LoVo (cell line): ENCODE measurements around the gene PRRT1.
"Not testable (repeated sequence)": the region's sequence is repeated elsewhere in the genome, so short reads cannot be mapped to it uniquely, and the experiment has no call there.

Experiments used
- DNase-seq: peaks from one replicate; pipeline ENCODE4 v3.0.0-alpha.2; 2016; ENCODE audit warnings: low spot score

PRRT1 gene

DNA sequence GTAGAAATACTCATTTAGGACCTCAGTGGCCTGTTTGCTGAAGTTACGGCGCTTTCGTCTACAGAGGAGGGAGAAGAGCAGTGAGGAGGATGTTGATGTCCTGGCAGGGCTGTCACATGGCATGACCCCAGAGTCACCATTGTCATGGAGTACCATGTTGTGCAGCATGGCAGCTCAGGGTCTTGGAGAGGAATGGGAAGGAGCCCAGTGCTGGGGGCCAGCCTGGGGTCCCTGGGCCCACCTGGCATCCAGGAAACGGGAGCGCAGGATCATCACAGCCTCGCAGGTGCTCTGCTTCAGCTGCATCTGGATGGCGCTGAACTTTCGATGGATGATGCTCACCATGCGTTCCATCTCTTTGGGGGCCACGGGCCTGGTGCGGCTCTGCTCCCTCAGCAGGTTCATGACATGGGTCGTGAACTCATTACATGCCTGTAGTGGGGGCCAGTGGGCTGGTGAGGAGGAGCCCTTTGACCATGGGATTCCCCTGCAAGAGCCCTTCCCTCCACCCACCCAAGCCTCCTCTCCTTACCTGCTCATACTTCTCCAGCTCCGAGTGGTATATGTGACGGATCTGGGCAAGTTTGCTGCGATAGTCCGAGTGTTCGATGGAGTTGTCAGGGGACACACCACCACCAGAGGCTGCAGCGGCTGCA lies 36.1 kb upstream of the PRRT1 start:
- not testable (repeated sequence) for DNase-seq

DNA sequence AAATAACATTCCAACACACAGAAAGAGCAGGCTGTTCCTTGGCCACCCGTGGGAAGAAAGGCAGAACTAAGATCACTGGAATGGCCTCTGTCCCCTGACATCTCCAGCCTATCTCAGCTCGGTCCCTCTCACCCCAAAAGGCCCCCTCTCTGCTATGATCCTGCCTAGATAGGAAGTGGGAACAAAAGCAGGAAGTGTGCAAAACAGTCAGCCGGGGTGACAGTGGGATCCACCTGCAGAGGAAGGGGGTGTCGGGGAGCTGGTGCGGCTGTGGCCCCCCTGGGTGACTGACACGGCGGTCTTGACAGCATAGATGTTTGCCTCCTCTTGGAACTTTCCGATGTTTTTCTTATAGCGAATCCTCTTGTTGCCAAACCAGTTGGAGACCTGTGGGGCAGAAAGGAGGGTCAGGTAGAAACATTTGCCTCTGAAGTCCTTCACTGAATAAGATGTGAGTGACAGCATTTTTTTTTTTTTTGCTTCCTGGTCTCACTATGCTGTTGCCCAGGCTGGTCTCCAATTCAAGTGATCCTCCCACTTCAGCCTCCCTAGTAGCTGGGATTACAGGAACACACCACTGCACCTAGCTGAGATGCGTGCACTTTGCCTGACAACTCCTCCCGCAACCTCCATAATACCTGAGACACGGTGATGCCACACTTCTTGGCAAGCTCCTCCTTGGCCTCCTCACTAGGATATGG lies 35.4 kb upstream of the PRRT1 start:
- DNase-seq: no peak

DNA sequence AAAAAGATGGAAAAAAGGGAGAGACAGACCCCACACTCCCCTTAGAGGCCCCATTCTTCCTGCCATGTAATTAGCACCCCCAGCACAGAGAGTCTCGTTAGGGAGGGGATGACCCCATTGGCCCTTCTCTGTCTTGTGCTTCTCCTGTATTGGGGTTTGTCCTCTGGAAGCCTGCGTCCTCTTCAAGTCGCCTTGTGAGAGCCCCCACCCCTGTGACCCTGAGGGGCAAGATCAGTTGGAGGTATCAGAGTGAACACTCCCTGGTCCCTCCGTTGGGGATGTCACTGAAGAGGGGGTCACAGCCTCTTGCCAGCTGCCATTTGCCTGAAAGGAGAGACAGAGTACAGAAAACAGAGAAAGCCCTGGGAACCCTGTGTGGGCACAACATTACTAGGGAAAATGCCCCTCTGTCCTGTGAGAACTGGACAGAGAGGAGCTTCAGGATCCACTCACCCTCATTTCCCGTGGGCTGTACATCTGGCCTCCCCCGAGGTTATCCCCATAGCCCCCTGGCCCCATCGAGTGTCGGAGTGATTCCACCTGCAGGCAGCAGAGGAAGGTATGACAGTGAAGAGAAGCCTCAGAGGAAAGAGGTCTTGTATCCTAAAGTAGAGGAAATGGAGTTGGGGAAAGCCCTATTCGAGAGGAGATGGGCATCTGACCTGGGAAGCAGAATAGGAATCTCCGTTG lies 34.6 kb upstream of the PRRT1 start:
- DNase-seq: not testable (repeated sequence)

DNA sequence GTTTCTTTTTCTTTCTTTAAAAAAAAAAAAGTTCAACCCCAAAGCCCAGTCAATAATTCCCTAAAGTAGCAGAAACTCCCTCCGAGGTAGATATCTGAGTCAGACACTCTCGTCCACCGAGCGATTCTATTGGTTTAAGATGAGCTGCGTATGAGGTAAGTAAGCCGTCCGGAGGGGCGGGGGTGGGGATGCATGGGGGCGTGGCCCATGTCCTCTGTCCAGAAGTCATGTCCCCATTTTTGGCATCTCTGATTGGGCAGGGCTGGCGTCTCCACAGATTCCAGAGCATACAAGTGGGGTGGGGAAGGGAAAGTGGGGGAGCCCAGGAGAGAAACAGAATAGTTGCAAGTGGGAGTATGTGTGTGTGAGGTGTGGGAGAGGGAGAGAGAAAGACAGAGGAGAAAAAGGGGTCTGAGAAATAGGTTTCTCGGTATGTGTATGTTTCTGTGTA lies 34.0 kb upstream of the PRRT1 start:
- DNase-seq: not testable (repeated sequence)

DNA sequence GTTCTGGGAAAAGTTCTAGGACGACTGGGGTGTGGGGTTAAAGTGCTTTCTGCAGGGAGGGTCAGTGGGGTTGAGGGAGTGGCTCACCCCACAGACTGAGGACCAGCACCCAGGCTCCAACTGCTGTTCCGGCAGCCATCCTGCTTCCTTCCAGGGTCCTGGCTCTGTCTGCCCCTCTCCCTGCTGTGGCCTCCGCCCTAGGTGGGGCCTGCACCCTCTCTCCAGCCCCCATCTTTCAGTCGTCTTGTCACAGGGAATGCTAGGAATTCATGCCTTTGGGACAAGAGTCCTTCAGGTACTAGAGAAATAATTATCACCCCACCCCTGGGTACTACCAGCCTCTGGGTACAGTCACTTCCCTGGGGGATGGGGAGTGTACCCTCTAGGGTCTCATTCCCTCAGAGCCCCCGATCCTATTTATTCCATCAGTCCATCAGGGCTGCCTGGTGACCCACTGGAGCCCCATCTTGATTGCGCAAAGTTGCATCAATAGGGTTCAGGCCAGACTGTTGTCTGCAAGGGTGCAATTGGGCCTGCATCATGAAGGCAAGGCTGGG lies 32.4 kb upstream of the PRRT1 start, which contains the start of gene AGER:
Gene AGER (minus strand): TSS at position 170 of the 557 bp plus-strand sequence. CDS start 31 bp downstream, at position 139.
- DNase-seq: no peak

DNA sequence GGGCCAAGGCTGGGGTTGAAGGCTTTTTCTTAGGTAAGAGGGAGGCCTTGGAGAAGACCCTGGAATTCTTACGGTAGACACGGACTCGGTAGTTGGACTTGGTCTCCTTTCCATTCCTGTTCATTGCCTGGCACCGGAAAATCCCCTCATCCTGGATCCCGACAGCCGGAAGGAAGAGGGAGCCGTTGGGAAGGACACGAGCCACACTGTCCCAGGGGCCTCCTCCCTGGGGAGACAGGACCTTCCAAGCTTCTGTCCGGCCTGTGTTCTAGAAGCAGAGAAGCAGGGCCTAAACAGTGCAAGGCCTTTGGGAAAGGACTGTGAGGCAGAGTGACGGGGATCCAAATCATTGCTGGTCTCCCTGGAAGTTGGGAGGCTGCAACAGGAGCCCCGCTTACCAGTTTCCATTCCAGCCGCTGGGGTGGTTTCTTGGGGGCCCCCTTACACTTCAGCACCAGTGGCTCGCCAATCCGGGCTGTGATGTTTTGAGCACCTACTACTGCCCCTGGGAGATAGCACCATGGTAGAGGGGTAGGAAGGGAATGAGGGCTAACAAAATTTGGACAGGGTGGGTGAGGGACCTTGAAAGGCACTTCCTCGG lies 31.8 kb upstream of the PRRT1 start:
- DNase-seq: no peak

DNA sequence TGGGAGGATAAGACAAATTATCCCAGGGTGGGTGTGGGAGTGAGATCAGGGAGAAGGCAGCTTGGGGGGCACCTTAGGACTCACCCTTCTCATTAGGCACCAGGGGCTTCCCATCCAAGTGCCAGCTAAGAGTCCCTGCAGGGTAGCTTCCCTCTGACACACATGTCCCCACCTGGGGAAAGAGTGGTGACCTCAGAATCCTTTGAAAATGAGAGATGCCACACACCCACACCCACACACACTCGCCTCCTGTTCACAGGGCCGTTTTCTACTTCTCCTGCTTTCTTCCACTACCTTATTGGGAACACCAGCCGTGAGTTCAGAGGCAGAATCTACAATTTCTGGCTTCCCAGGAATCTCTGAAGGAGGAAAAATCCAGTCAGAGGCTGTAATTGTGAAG lies 31.3 kb upstream of the PRRT1 start:
- DNase-seq: no peak

DNA sequence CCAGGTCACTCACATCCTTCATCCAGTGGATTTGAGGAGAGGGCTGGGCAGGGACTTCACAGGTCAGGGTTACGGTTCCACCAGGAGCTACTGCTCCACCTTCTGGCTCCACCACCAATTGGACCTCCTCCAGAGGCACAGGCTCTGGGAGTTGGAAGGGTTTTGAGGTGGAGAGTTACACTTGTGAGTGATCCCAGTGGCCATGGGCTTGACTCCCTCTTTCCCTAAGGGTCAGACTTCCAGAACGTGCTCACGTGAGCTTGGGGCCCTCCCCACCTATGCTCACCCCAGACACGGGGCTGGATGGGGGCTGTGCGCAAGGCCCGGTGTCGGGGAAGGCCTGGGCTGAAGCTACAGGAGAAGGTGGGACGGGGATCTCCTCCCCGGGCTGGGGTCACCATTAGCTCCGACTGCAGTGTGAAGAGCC lies 30.8 kb upstream of the PRRT1 start:
- no peak for DNase-seq

DNA sequence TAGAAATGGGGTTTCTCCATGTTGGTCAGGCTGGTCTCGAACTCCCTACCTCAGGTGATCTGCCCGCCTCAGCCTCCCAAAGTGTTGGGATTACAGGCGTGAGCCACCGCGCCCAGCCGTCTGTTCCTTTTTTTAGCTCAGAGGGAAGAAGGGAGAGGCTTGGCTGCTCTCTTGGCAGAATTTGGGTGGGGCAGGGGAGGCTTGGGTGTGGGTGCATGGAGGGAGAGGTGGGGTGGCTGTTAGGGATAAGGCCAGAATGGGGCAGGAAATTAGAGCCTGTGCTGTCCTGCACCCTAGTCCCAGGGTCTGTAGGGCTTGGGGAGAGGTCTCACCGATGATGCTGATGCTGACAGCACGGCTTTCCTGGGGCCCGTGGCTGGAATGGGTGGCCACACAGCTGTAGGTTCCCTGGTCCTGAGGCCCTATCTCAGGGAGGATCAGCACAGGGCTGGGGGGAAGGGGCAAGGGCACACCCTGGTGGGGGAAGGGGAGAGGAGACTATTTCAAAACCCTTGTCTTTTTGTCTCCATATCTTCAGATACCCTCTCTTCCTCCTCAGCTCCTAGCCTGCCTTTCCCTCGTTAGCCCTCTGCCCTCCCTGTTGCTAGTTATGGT lies 30.3 kb upstream of the PRRT1 start:
- no peak for DNase-seq

DNA sequence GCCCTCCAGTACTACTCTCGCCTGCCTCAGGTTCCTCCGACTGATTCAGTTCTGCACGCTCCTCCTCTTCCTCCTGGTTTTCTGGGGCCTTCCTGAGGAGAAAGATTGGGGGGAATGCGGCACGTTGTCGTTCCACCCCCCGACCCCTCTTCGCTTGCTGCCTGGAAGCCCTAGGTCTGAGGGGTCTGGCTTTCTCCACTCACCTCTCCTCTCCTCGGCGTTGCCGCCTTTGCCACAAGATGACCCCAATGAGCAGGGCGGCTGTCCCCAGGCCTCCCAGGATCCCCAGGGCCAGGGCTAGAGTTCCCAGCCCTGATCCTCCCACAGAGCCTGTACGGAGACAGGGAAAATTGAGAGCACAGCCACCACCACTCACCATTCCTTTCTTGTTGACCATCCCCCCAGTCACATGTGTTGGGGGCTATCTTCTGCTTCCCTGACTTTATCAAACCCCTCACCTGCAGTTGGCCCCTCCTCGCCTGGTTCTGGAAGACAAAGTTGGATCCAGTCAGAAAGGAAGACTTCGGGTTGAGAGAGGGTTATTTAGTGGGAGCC lies 29.5 kb upstream of the PRRT1 start:
- no peak for DNase-seq

DNA sequence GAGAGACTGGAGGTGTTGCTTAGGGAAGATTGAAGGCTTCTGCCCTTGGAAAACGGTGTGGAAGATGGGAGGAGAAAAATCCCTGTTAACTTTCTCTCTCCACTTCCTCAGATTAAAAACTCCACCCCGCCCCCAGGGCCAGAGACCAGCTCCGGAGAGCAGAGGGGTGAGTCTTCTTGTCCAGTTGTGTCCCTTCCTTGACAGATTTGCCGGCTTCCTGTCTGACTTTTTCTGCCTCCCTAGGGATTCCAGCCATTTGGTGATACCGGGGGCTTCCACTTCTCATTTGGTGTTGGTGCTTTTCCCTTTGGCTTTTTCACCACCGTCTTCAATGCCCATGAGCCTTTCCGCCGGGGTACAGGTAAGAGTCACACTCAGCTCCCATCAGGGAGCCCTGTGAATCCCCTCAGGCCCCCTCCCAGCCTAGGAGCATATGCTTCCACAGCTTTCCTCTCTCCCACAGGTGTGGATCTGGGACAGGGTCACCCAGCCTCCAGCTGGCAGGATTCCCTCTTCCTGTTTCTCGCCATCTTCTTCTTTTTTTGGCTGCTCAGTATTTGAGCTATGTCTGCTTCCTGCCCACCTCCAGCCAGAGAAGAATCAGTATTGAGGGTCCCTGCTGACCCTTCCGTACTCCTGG lies 28.1 kb upstream of the PRRT1 start:
- no peak for DNase-seq

DNA sequence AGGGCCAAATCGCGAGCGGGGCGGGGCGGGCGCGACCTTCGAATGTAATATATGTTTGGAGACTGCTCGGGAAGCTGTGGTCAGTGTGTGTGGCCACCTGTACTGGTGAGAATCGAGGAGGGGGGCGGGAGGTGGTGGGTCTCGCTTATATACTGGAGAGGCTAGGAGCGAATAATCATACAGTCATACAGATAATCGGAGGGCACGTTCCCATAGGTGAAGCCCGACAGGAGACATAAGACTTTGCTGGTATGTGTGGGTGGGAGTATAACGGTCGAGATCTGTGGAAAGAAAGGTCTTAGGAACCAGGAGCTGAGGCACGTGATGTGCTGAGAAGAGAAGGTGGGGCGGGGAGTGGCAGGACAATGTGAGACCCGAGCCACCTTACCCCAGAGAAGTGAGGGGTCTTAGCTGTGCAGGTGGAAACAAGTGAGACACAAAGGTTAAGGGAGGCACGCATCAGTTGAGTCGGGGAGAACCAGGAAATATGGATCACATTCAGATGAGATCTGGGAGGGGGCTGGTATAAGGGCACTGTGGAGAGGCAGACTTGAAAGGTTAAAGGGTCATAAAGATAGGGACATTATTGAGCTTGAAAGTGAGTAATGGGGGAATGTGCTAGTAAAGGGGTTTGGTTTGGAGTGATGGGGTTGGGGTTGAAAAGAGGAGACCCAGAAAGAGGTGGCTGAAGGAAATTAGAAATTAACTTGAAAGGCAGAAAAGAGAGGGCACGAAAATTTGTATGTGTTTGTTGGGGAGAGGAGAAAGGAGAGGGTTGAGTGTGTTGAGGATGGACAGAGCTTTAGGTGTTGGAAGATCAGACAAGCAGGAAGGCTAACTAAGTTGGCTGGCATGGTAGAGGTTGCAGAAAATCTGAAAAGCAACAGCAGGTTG lies 27.1 kb upstream of the PRRT1 start:
- DNase-seq: no peak

DNA sequence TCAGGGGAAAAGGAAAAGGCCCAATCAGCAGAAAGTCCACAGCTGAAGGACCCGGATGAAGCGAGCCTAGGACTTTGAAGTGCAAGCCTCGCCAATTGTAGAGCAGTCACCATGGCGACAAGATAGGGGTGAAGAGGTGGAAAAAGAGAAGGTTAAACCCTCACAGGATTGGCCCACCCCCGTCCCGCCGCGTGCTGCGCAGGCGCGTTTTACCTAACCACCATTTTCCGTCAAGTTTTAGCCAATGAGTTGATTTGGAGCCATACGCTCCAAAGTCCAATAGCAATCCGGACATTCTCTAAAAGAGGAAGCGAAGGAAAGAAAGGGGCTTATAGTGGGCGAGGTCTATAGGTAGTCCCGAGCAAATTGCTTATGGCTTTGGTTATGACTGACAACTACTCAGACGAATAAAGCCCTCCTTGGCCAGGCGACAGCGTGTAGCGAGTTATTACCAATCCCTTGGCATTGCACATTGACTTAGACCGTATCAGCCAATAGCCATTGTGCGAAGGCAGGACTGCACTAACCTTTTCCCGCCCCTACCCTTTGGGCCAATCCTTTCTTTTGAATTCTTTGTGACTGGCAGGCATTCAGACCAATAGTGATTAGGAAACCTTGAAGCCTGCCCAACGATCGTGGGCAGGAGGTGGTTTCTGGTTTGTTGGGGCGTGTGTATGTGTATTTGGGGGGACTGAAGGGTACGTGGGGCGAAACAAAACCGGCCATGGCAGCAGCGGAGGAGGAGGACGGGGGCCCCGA lies 26.2 kb upstream of the PRRT1 start, which contains the start of gene RNF5:
Gene RNF5 (plus strand): TSS at position 618 of the 759 bp plus-strand sequence. CDS start 107 bp downstream, at position 725.
- peak; percentile 99 for DNase-seq

DNA sequence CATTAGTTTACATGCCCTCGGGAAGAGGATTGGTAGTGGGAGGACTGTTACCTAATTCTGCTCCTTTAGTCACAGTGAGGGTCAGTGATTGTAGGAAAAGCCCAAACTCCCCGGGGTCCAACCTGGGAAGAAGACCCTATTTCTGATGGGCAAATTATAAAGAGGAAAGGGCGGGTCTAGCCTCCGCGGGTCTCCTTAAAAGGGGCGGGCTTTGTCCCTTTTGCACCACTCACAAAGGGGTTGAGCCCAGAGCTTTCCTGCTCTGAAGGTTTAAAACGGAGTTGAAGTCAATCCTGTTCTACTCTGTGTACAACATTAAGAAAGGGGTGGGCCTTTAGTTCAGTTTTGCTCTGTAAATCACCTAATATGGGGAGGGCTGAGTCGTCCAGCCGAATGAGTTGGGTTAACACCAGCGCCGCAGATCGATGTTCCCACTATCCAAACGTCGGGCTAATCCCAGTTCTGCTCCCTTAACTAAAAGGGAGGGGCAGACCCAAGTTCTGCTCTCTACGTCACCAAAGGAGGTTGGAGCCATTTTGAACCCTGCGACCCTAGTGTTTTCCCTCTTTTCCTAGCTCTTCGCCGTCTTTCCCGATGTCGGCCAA lies 25.5 kb upstream of the PRRT1 start:
- no peak for DNase-seq

DNA sequence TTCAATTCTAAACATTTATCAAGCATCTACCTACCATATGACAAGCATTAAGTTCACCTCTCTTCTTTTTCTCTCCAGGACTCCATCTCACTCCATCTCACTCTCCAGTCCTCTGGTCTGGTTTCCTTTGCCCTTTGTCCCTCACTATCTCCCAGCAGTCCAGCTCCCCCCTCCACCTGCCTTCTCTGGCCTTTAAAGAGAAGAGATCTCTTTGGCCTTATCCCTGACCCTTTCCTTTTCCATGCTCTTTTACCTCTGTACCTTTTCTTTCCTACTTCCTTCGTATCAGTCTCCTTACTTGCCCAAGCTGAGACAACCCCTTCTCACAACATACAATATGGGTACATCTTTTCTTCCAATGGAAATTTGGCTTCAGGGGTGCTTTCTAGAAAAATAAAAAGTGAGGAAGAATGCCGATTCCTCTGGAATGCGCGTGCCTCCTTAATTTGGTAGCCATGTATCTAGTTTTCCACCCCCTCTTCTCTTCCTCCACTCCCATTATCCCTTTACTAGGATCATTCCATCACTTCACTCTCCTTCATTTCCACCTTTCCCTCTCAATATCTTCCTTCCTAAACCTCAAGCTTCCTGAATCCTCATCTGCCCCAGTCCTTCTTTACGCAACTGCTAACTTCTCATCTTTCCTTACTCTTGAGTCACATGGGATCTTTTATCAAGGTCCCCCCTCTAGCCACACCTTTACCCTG lies 24.9 kb upstream of the PRRT1 start:
- peak; percentile 38 for DNase-seq

DNA sequence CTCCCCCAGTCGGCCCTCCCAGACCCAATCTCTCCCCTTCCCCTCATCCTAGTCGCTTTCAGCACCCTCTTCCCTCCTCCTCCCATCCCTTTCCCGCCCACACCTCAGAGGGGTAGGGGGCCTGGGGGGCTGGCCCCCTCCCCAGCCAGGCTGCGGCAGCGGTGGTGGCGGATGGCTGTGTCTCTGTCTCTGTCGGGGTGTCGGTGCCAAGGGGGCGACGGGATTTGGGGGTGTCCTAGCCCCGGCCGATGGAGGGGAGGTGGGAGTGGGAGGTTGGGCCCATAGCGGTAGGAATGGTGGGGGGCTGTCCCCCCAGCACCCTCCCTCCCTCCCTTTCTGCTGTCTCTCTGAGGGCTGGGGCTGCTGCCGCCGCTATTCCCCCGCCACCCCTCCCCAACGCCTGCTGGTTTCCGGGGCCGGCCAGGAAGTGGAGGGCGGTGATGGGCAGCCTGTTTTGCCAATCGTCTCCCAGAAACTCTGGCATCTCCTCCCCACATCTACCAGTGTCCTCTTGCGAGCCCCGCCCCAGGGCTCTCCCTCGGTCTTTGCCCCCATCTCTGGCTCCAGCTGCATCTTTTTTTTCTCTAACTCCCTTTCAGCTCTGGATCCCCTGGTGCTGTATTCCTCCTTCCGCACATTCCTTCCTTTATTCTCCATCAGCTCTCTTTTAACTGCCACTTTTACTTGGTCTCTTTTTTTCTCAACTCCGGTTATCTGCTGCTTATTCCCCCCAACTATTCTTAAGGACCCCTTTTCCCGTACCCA lies 24.2 kb upstream of the PRRT1 start, which contains the start of gene AGPAT1:
Gene AGPAT1 (minus strand): TSS at position 374 of the 765 bp plus-strand sequence. CDS start 4,588 bp downstream, outside the sequence.
- DNase-seq: peak; percentile 96

DNA sequence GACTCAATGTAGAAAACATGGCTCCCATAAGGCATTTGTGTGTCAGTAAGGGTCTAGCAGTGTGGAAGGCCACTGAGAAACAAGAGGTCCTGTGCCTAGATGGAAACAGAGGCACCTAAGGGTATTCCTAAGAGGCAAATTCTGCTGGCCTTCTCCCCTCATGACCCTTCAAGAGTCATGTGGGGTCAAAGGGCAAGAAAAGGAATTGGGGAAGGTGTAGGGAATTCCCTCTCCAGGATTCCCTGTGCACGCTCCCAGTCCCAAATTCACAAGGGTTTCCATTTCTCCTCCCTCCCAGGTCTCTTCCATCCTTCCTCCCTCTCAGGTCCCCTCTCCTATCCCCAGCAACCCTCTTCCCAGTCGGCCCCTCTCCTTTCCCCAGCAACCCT lies 23.6 kb upstream of the PRRT1 start:
- no peak for DNase-seq
